Hematopoietic multipotent progenitor cell treated with erythropoietin and hydrocortisone succinate and interleukin-3 and kit ligand, for 15 days (in vitro differentiated cells): Measurements from ENCODE around the gene CYP27C1.
"Not testable (repeated sequence)": the region's sequence is repeated elsewhere in the genome, so short reads cannot be mapped to it uniquely, and the experiment has no call there.

Experiments
- DNase-seq: peaks from one replicate; pipeline ENCODE4 v3.0.0-alpha.2; 2015; ENCODE audit warnings: low spot score

CYP27C1 gene

DNA sequence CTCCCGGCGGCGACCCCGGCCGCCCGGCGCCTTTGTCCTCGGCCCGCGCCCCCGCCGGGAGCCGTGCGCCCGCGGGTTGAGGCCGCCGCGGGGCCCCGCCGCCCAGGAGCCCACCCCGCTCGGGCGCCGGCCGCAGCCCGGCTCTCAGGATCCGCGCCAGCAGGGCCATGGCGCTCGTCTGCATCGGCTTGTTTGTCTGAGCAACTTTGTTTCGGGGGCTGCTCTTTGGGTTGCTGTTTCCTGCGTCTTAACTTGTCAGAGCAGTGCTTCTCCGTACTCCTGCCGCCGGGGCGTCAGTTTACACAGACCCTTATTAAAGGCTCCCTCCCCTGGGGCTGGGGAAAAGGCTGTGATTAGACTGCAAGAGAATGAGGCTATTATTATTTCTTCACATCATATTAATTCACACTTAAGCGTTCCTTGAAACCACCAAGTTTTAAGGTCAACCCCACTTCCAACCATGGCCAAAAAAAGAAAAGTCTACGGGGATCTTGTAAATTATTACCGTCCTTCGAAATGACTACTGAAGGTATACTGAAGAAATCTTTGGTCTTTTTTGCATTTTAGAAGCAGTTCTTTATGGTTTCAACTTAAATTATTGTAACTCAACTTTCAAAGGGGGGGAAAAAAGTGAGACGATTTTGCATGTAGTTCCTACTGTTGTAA, at the start of gene CYP27C1:
Gene CYP27C1 (minus strand): TSS at position 198 of the 666 bp plus-strand sequence. CDS start 29 bp downstream, at position 169.
- no peak for DNase-seq

DNA sequence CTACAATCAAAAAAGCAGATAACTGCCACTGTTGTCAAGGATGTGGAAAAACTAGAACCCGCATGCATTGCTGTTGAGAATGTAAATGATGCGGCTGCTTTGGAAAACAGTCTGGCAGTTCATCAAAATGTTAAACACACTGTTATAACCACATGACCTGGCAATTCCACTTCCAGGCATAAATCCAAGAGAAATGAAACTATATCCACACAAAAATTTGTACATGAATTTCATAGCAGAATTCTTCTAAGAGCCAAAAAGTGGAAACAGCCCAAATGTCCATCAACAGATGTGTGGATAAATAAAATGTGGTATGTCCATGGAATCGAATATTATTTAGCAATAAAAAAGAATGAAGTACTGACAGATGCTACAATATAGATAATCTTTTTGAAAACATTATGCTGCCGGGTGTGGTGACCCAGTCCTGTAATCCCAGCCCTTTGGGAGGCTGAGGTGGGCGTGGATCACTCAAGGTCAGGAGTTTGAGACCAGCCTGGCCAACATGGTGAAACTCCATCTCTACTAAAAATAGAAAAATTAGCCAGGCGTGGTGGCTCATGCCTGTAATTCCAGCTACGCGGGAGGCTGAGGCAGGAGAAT, 41.8 kb upstream of the CYP27C1 start:
- DNase-seq, result no peak

GRCh38 chr2:127259355-127259754, 39.3 kb upstream of the CYP27C1 start:
- DNase-seq, result no peak

DNA sequence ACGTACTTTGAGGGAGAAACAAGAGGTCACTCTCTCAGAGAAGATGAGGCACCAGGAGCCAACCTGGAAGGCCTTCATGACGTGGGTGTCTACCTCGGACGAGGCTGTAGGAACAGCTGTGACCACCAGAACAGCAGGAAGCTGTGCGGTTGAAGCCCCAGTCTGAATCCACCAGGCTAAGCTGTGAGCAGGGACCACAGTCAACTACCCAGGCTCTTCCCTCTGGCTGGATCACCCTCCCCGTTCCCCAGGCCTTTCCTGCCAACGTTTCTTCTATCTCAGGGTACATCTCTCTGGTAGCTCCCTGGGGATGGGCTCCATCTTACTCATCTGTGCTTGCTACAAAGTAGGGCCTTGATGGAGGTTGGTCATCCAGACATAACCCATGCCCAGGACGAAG, 36.8 kb upstream of the CYP27C1 start:
- no peak for DNase-seq

- DNase-seq, result no peak
These were observed 36.3 kb upstream of the CYP27C1 start for GRCh38 chr2:127256381-127256780.

GRCh38 chr2:127255721-127256120, 35.6 kb upstream of the CYP27C1 start:
- no peak for DNase-seq

GRCh38 chr2:127255146-127255545, 35.0 kb upstream of the CYP27C1 start:
- DNase-seq, result no peak

DNA sequence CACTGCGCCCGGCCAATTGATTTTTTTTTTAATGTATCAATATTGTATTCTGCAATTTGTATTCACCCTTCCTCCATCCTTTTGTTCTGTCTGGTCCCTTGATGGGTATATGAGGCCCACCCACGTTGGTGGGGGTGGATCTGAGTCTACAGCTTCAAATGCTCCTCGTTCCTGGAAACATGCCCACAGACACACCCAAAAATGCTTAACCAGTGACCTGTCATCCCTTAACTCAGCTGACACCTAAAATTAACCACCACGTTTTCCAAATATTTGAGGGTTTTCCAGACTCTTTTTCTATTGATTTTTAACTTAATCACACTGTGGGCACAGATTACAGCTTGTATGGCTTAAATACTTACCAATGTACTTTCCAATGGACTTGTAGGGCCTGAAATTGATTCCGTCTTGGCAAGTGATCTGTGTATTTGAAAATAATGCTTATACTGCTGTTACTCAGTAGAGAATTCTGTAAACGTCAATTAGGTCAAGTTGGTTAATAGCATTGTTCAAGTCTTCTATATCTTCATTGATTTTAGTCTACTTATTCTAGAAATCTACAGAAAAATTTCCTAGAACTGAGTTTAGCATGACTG, 34.4 kb upstream of the CYP27C1 start:
- no peak for DNase-seq

- DNase-seq, result not testable (repeated sequence)
These were observed 21.1 kb upstream of the CYP27C1 start for GRCh38 chr2:127241184-127241583.

DNA sequence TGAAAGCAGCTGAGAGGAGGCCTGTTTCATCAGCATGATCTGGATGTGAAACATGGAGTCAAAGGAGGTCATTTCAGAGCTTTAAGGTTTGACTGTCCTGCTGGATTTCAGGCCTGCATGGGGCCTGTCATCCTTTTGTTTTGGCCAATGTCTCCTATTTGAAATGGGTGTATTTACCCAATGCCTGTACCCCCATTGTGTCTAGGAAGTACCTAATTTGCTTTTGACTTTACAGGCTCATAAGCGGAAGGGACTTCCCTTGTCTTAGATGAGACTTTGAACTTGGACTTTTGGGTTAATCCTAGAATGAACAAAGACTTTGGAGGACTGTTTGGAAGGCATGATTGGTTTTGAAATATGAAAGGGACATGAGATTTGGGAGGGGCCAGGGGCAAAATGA, 19.3 kb upstream of the CYP27C1 start:
- no peak for DNase-seq

DNA sequence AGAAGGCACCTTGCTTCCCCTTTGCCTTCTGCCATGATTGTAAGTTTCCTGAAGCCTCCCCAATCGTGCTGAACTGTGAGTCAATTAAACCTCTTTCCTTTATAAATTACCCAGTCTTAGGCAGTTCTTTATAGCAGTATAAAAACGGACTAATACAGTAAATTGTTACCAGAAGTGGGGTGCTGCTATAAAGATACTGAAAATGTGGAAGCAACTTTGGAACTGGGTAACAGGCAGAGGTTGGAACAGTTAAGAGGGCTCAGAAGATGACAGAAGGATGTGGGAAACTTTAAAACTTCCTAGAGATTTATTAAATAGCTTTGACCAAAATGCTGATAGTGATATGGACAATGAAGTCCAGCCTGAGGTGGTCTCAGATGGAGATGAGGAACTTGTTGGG, 17.7 kb upstream of the CYP27C1 start:
- not testable (repeated sequence) for DNase-seq

DNA sequence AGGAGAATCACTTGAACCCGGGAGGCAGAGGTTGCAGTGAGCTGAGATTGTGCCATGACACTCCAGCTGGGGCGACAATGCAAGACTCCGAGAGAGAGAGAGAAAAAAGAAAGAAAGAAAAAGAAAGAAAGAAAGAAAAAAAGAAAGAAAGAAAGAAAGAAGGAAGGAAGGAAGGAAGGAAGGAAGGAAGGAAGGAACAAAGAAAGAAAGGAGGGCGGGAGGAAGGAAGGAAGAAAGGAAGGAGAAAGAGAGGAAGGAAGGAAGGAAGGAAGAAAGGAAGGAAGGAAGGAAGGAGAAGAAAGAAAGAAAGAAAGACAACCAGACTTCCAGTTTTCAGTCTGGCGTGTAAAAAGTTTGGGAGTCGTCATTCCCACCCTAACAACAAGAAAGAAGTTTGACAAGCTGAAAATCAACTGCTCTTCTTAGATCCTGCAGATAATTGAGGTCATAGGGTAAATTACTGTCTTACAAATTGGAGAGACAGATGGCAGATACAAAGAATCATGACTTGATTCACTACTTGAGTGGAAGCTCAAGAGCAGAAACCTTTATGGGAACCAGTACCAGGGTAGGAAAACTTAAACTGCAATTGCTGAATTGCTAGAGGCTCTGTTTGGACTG, 15.1 kb upstream of the CYP27C1 start:
- DNase-seq, result no peak

DNA sequence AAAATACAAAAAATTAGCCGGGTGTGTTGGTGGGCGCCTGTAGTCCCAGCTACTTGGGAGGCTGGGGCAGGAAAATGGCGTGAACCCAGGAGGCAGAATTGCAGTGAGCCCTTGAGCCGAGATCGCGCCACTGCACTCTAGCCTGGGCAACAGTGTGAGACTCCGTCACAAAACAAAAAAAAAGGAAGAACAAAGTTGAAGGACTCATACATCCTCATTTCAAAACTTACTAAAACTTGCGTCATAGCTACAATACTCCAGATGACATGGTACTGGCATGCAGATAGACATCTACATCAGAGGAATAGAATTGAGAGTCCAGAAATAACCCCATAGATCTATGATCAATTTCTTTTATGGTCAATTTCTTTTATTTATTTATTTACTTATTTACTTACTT, 13.6 kb upstream of the CYP27C1 start:
- no peak for DNase-seq

GRCh38 chr2:127231130-127231865, 11.2 kb upstream of the CYP27C1 start:
- no peak for DNase-seq

DNA sequence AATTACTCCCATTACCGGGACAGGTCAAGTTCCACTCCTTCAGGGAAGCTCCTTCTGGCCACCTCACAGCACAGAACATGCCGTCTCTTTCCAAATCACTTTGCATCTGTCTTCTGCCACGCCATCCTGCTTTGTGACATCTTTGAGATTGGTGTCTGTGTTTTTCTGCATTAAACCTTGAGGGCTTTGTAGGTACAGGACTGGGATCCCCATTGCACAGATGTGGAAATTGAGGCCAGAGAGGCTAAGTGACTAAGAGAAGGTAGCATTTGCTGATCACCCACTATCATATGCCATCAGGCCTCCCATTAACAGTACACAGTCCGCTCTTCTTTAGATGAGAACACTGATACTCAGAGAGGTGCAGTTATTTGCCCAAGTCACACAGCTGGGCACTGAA, 9.5 kb upstream of the CYP27C1 start:
- DNase-seq, result no peak

GRCh38 chr2:127228102-127228501, 8.0 kb upstream of the CYP27C1 start:
- no peak for DNase-seq

DNA sequence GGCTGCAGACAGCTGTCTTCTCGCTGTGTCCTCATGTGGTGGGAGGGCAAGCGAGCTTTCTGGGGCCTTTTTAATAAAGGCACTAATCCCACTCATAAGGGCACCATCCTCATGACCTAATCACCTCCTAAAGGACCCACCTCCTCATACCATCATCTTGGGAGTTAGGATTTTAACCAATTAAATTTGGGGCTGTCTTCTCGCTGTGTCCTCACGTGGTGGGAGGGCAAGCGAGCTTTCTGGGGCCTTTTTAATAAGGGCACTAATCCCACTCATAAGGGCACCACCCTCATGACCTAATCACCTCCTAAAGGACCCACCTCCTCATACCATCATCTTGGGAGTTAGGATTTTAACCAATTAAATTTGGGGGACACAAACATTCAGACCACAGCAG, 7.2 kb upstream of the CYP27C1 start:
- not testable (repeated sequence) for DNase-seq

GRCh38 chr2:127226520-127227263, 6.6 kb upstream of the CYP27C1 start:
- no peak for DNase-seq

DNA sequence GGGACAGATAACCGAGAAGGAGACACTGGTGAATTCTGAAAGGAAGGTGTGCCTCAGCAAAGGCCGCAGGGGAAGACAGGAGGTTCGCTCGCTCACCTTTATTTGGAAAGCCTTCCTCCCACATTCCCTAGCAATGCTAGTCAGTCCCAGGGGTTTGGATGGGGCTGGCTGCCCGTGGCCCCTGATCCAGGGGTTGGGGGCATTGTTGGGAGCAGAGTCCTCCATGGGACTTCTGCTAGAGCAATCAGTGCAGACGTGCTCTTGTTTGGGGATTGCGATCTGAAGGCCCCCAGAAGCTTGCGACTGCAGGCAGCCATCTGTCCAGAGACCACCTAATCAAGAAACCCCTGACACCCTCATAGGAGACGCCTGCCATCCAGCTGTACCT, 6.0 kb upstream of the CYP27C1 start:
- no peak for DNase-seq

- no peak for DNase-seq
These were observed 5.3 kb upstream of the CYP27C1 start for GRCh38 chr2:127225186-127225960.

GRCh38 chr2:127224135-127224534, 4.0 kb upstream of the CYP27C1 start:
- DNase-seq, result not testable (repeated sequence)
